ENCODE results near the gene HPSE2.

The HPSE2 gene

GRCh38 chr10:98649170-98649569 is 586.5 kb downstream of the HPSE2 start (continued):
- TF ChIP-seq TSHZ2 (CRISPR knock-in tag; IDR thresholded peaks at IDR 0.05) (no peak), PATZ1 (CRISPR knock-in tag; IDR thresholded peaks at IDR 0.05; ENCODE audit: borderline replicate concordance) (no peak), ZNF8 (CRISPR knock-in tag; IDR thresholded peaks at IDR 0.05) (no peak), PPARA (CRISPR knock-in tag; IDR thresholded peaks at IDR 0.05; ENCODE audit: borderline replicate concordance) (no peak), CSDC2 (CRISPR knock-in tag; IDR thresholded peaks at IDR 0.05) (no peak), ZC3H10 (CRISPR knock-in tag; IDR thresholded peaks at IDR 0.05) (no peak), OSR1 (CRISPR knock-in tag; IDR thresholded peaks at IDR 0.05) (no peak), GLIS3 (CRISPR knock-in tag; IDR thresholded peaks at IDR 0.05) (no peak), ZFP3 (CRISPR knock-in tag; IDR thresholded peaks at IDR 0.05) (no peak)

- TF ChIP-seq RARB (CRISPR knock-in tag; IDR thresholded peaks at IDR 0.05) (no peak), PPARA (CRISPR knock-in tag; IDR thresholded peaks at IDR 0.05; ENCODE audit: borderline replicate concordance) (no peak), ZNF70 (CRISPR knock-in tag; IDR thresholded peaks at IDR 0.05) (no peak), ISL1 (CRISPR knock-in tag; IDR thresholded peaks at IDR 0.05) (no peak), ESRRG (CRISPR knock-in tag; IDR thresholded peaks at IDR 0.05) (no peak)
- no peak for ATAC-seq
These were observed 588.4 kb downstream of the HPSE2 start for GRCh38 chr10:98646998-98647917.

- no peak for ATAC-seq
- TF ChIP-seq CSDC2 (CRISPR knock-in tag; IDR thresholded peaks at IDR 0.05) (no peak), ZNF8 (CRISPR knock-in tag; IDR thresholded peaks at IDR 0.05) (no peak), BACH2 (CRISPR knock-in tag; IDR thresholded peaks at IDR 0.05; ENCODE audit: borderline replicate concordance) (no peak), TOX (CRISPR knock-in tag; IDR thresholded peaks at IDR 0.05; ENCODE audit: borderline replicate concordance) (no peak)
These were observed 591.2 kb downstream of the HPSE2 start for GRCh38 chr10:98644466-98644865.

GRCh38 chr10:98642281-98642680 is 593.4 kb downstream of the HPSE2 start:
- no peak for TF ChIP-seq ZFP3 (CRISPR knock-in tag; IDR thresholded peaks at IDR 0.05)
- no peak for TF ChIP-seq CREB5 (CRISPR knock-in tag; IDR thresholded peaks at IDR 0.05; ENCODE audit: low read depth)
- no peak for TF ChIP-seq CSDC2 (CRISPR knock-in tag; IDR thresholded peaks at IDR 0.05)
- no peak for TF ChIP-seq ISL1 (CRISPR knock-in tag; IDR thresholded peaks at IDR 0.05)
- TF ChIP-seq ZC3H10 (CRISPR knock-in tag; IDR thresholded peaks at IDR 0.05) = no peak
- TF ChIP-seq TSHZ2 (CRISPR knock-in tag; IDR thresholded peaks at IDR 0.05) = no peak
- no peak for TF ChIP-seq ZNF70 (CRISPR knock-in tag; IDR thresholded peaks at IDR 0.05)
- no peak for TF ChIP-seq CSRNP3 (CRISPR knock-in tag; IDR thresholded peaks at IDR 0.05)
- TF ChIP-seq GLIS3 (CRISPR knock-in tag; IDR thresholded peaks at IDR 0.05) = no peak
- no peak for TF ChIP-seq ZNF8 (CRISPR knock-in tag; IDR thresholded peaks at IDR 0.05)
- no peak for TF ChIP-seq ESRRG (CRISPR knock-in tag; IDR thresholded peaks at IDR 0.05)
- no peak for TF ChIP-seq ZNF565 (CRISPR knock-in tag; conservative IDR thresholded peaks at IDR 0.05; ENCODE audit: low read depth)
- TF ChIP-seq POU6F1 (CRISPR knock-in tag; IDR thresholded peaks at IDR 0.05; ENCODE audit: borderline replicate concordance, low read depth) = no peak
- TF ChIP-seq BACH2 (CRISPR knock-in tag; IDR thresholded peaks at IDR 0.05; ENCODE audit: borderline replicate concordance) = no peak
- no peak for ATAC-seq
